CD4-positive, alpha-beta memory T cell (primary cell): Measurements from ENCODE around the gene DENND10. TPM values are rescaled to one million over a fixed set of nuclear protein-coding genes. Genes with fewer than 3 reads are reported as not detected.

Experiments used
- CTCF ChIA-PET: fragments of 350-600 bp; sonication (Branson Sonifier 250); formaldehyde crosslinking; loops from one replicate; lab custom pipeline; 2021; ENCODE audit warnings: inconsistent platforms; ENCODE audit not compliant: partially characterized antibody; lab: Charles Lee
- POLR2A ChIA-PET: fragments of 350-600 bp; sonication (Branson Sonifier 250); formaldehyde crosslinking; loops from one replicate; lab custom pipeline; 2021; ENCODE audit not compliant: partially characterized antibody; lab: Charles Lee
- DNase-seq, 5 donors: peaks; one replicate each; pipeline versions ENCODE4 v3.0.0 to v3.0.0-alpha.2; 2020 to 2022; ENCODE audit warnings: mixed read lengths in 1 of 5
- H3K27ac ChIP-seq: one replicate; pipeline ENCODE4 v1.7.0; 2013; ENCODE audit warnings: low read depth, low read length
- H3K27me3 ChIP-seq: 2 replicates; pipeline ENCODE4 v1.7.0; 2013; ENCODE audit warnings: mild to moderate bottlenecking, low read length, moderate library complexity; ENCODE audit not compliant: insufficient read depth
- H3K36me3 ChIP-seq: 2 replicates; pipeline ENCODE4 v1.7.0; 2013; ENCODE audit warnings: mild to moderate bottlenecking, low read length, moderate library complexity; ENCODE audit not compliant: insufficient read depth
- H3K4me1 ChIP-seq: 2 replicates; pipeline ENCODE4 v1.7.0; 2013; ENCODE audit warnings: mild to moderate bottlenecking, low read length, moderate library complexity; ENCODE audit not compliant: insufficient read depth
- H3K4me3 ChIP-seq, 2 donors: one replicate each; pipeline ENCODE4 v1.7.0; 2013; ENCODE audit warnings: low read length in 2 of 2, mild to moderate bottlenecking in 1 of 2
- H3K9me3 ChIP-seq, 2 donors: one replicate each; pipeline ENCODE4 v1.7.0; 2013; ENCODE audit warnings: low read length in 2 of 2, control low read depth in 1 of 2; ENCODE audit not compliant: control insufficient read depth in 1 of 2
- H3K27ac Mint-ChIP-seq, 7 donors: one replicate each; pipeline ENCODE4 v1.8.0; 2020 to 2021; ENCODE audit warnings: mixed read lengths in 7 of 7, mild to moderate bottlenecking in 6 of 7, inconsistent platforms in 3 of 7, moderate library complexity in 3 of 7
- H3K27me3 Mint-ChIP-seq, 2 donors: one replicate each; pipeline ENCODE4 v1.8.0; 2020 to 2021; ENCODE audit warnings: mixed read lengths in 2 of 2
- H3K36me3 Mint-ChIP-seq, 2 donors: one replicate each; pipeline ENCODE4 v1.8.0; 2020 to 2021; ENCODE audit warnings: mixed read lengths in 2 of 2, inconsistent platforms in 1 of 2, mild to moderate bottlenecking in 1 of 2
- H3K4me1 Mint-ChIP-seq, 4 donors: one replicate each; pipeline ENCODE4 v1.8.0; 2020 to 2021; ENCODE audit warnings: mixed read lengths in 4 of 4, mild to moderate bottlenecking in 1 of 4
- H3K4me3 Mint-ChIP-seq, 8 donors: one replicate each; pipeline ENCODE4 v1.8.0; 2020 to 2021; ENCODE audit warnings: mixed read lengths in 8 of 8, mild to moderate bottlenecking in 7 of 8, moderate library complexity in 6 of 8, inconsistent platforms in 3 of 8
- H3K9me3 Mint-ChIP-seq, 8 donors: one replicate each; pipeline ENCODE4 v1.8.0; 2020 to 2021; ENCODE audit warnings: mixed read lengths in 8 of 8, mild to moderate bottlenecking in 5 of 8, inconsistent platforms in 3 of 8, moderate library complexity in 1 of 8
- intact Hi-C: fragments of 100-400 bp; cut with micrococcal nuclease; formaldehyde crosslinking; loops from one replicate; pipeline ENCODE4 v1.15.1; 2023
- polyA plus RNA-seq, 2 donors: library from polyadenylated mRNA; unstranded; fragments of 300-500 nt; fragmentation: Illumina TruSeq; gene quantifications; one replicate each; pipeline ENCODE4 v1.2.3, GENCODE V29; 2021
- total RNA-seq, 2 experiments: library from RNA; stranded (reverse); gene quantifications; one replicate each; pipeline ENCODE4 v1.2.3, GENCODE V29; 2021

Gene DENND10
- total and polyA plus RNA-seq, 4 experiments from 2014 or later = 48.0 to 76.7 (median 54.1) TPM

- H3K36me3 Mint-ChIP-seq = peaks cover 35 to 44% of the 10 kb centered on the region in 2 donors
Measured at GRCh38 chr10:119116326-119116951, 12.5 kb downstream of the DENND10 start.

GRCh38 chr10:119118231-119118630 is 14.3 kb downstream of the DENND10 start:
- no peaks in the 10 kb centered on the region for H3K27me3 Mint-ChIP-seq
- H3K27ac ChIP-seq = no peak overlapping the region
- H3K4me1 ChIP-seq = no peaks in the 10 kb centered on the region
- peaks cover 36 to 51% of the 10 kb centered on the region in 2 donors for H3K36me3 Mint-ChIP-seq
- peaks cover 4 to 10% (median 4%) of the 10 kb centered on the region in 4 donors for H3K4me1 Mint-ChIP-seq
- no peak overlapping the region for H3K4me3 Mint-ChIP-seq
- ChIA-PET POLR2A (interaction anchor here (0.6 to 1.4 kb wide), 3 partner anchors 14 to 35 kb away, joined by 3 to 7 read pairs (median 5); no protein-coding TSS in a partner anchor), CTCF (interaction anchor here (0.8 kb wide), 1 partner anchor 38 kb away, joined by 3 read pairs; the partner anchor contains the start of gene EIF3A)
- H3K27me3 ChIP-seq = no peaks in the 10 kb centered on the region
- intact Hi-C loops = no loop called here
- no peak for DNase-seq
- no peaks in the 10 kb centered on the region for H3K9me3 Mint-ChIP-seq
- peaks cover 24% of the 10 kb centered on the region for H3K36me3 ChIP-seq
- no peaks in the 10 kb centered on the region for H3K9me3 ChIP-seq
- H3K4me3 ChIP-seq = no peak overlapping the region
- no peak overlapping the region for H3K27ac Mint-ChIP-seq

More at GRCh38 chr10:119116326-119116951, 12.5 kb downstream of the DENND10 start:
- Mint-ChIP-seq H3K9me3 (no peaks in the 10 kb centered on the region), H3K27me3 (no peaks in the 10 kb centered on the region), H3K4me1 (peaks cover 0 to 10% (median 5%) of the 10 kb centered on the region in 4 donors), H3K27ac (no peak overlapping the region), H3K4me3 (no peak overlapping the region)
- DNase-seq = no peak
- intact Hi-C loops = no loop called here
- Histone ChIP-seq H3K36me3 (peaks cover 20% of the 10 kb centered on the region), H3K27ac (no peak overlapping the region), H3K27me3 (no peaks in the 10 kb centered on the region), H3K4me1 (no peaks in the 10 kb centered on the region), H3K9me3 (no peaks in the 10 kb centered on the region), H3K4me3 (no peak overlapping the region)
- POLR2A ChIA-PET = interaction anchor here (2.7 kb wide), 1 partner anchor 12 kb away, joined by 13 read pairs; the partner anchor contains the start of gene DENND10
- CTCF ChIA-PET = interaction anchor here (0.7 kb wide), 1 partner anchor 15 kb away, joined by 3 read pairs; no protein-coding TSS in a partner anchor

- intact Hi-C loops = no loop called here
- peaks cover 15% of the 10 kb centered on the region for H3K36me3 ChIP-seq
- H3K9me3 ChIP-seq = no peaks in the 10 kb centered on the region
- Mint-ChIP-seq H3K4me3 (no peak overlapping the region), H3K4me1 (peaks cover 0 to 4% (median under 1%) of the 10 kb centered on the region in 4 donors), H3K27me3 (no peaks in the 10 kb centered on the region), H3K27ac (no peak overlapping the region), H3K36me3 (peaks cover 27 to 41% of the 10 kb centered on the region in 2 donors), H3K9me3 (no peaks in the 10 kb centered on the region)
- CTCF ChIA-PET = interaction anchor here (0.9 to 1.1 kb wide), 3 partner anchors 11 to 62 kb away, joined by 3 read pairs; no protein-coding TSS in a partner anchor
- H3K4me1 ChIP-seq = no peaks in the 10 kb centered on the region
- H3K27ac ChIP-seq = no peak overlapping the region
- no peak overlapping the region for H3K4me3 ChIP-seq
- POLR2A ChIA-PET = interaction anchor here (1.2 to 1.4 kb wide), 2 partner anchors 13 to 28 kb away, joined by 5 to 7 read pairs; no protein-coding TSS in a partner anchor
- DNase-seq = no peak
- H3K27me3 ChIP-seq = no peaks in the 10 kb centered on the region
Measured at GRCh38 chr10:119119400-119119799, 15.5 kb downstream of the DENND10 start.

- no peak overlapping the region for H3K4me3 Mint-ChIP-seq
- no peaks in the 10 kb centered on the region for H3K9me3 Mint-ChIP-seq
- intact Hi-C loops = no loop called here
- peaks cover 0 to 4% (median under 1%) of the 10 kb centered on the region in 4 donors for H3K4me1 Mint-ChIP-seq
- no peak for DNase-seq
- ChIA-PET CTCF (no interaction called here), POLR2A (interaction anchor here (1.3 to 1.5 kb wide), 2 partner anchors 29 to 41 kb away, joined by 3 to 4 read pairs; no protein-coding TSS in a partner anchor)
- no peaks in the 10 kb centered on the region for H3K4me1 ChIP-seq
- peaks cover 15% of the 10 kb centered on the region for H3K36me3 ChIP-seq
- H3K9me3 ChIP-seq = no peaks in the 10 kb centered on the region
- H3K27me3 ChIP-seq = no peaks in the 10 kb centered on the region
- H3K27ac ChIP-seq = no peak overlapping the region
- H3K27ac Mint-ChIP-seq = peak overlapping the region in 2 of 7 donors; percentile 3 to 13
- H3K27me3 Mint-ChIP-seq = no peaks in the 10 kb centered on the region
- H3K36me3 Mint-ChIP-seq = peaks cover 23 to 34% of the 10 kb centered on the region in 2 donors
- H3K4me3 ChIP-seq = no peak overlapping the region
Measured at GRCh38 chr10:119120413-119120867, 16.5 kb downstream of the DENND10 start.

- peaks cover 15% of the 10 kb centered on the region for H3K36me3 ChIP-seq
- intact Hi-C loops = no loop called here
- H3K27ac Mint-ChIP-seq = no peak overlapping the region
- H3K27ac ChIP-seq = no peak overlapping the region
- peaks cover 0 to 4% (median under 1%) of the 10 kb centered on the region in 4 donors for H3K4me1 Mint-ChIP-seq
- H3K4me3 Mint-ChIP-seq = no peak overlapping the region
- no peaks in the 10 kb centered on the region for H3K27me3 Mint-ChIP-seq
- POLR2A ChIA-PET = interaction anchor here (1.3 to 1.5 kb wide), 2 partner anchors 29 to 42 kb away, joined by 3 to 4 read pairs; no protein-coding TSS in a partner anchor
- peaks cover 24 to 37% of the 10 kb centered on the region in 2 donors for H3K36me3 Mint-ChIP-seq
- no peak for DNase-seq
- no peaks in the 10 kb centered on the region for H3K9me3 Mint-ChIP-seq
- no peaks in the 10 kb centered on the region for H3K4me1 ChIP-seq
- CTCF ChIA-PET = no interaction called here
- no peak overlapping the region for H3K4me3 ChIP-seq
- no peaks in the 10 kb centered on the region for H3K27me3 ChIP-seq
- H3K9me3 ChIP-seq = no peaks in the 10 kb centered on the region
Measured at GRCh38 chr10:119120875-119121274, 17.0 kb downstream of the DENND10 start.

GRCh38 chr10:119125942-119126341 is 22.0 kb downstream of the DENND10 start:
- no peak for DNase-seq
- H3K36me3 Mint-ChIP-seq = peaks cover 38 to 49% of the 10 kb centered on the region in 2 donors
- Histone ChIP-seq H3K27ac (no peak overlapping the region), H3K4me1 (peaks cover 15% of the 10 kb centered on the region), H3K27me3 (no peaks in the 10 kb centered on the region), H3K4me3 (no peak overlapping the region), H3K36me3 (peaks cover 23% of the 10 kb centered on the region), H3K9me3 (no peaks in the 10 kb centered on the region)
- ChIA-PET POLR2A (no interaction called here), CTCF (interaction anchor here (0.6 kb wide), 1 partner anchor 557 kb away, joined by 3 read pairs; no protein-coding TSS in a partner anchor)
- peak overlapping the region in 1 of 7 donors; percentile 22 for H3K27ac Mint-ChIP-seq
- no peak overlapping the region for H3K4me3 Mint-ChIP-seq
- H3K4me1 Mint-ChIP-seq = peaks cover 10 to 20% (median 13%) of the 10 kb centered on the region in 4 donors
- no peaks in the 10 kb centered on the region for H3K27me3 Mint-ChIP-seq
- no peaks in the 10 kb centered on the region for H3K9me3 Mint-ChIP-seq
- intact Hi-C loops = no loop called here

GRCh38 chr10:119129721-119130120 is 25.8 kb downstream of the DENND10 start:
- H3K4me3 Mint-ChIP-seq = no peak overlapping the region
- no peaks in the 10 kb centered on the region for H3K27me3 Mint-ChIP-seq
- peaks cover 26 to 43% (median 32%) of the 10 kb centered on the region in 4 donors for H3K4me1 Mint-ChIP-seq
- H3K36me3 Mint-ChIP-seq = peaks cover 50 to 58% of the 10 kb centered on the region in 2 donors
- H3K27me3 ChIP-seq = no peaks in the 10 kb centered on the region
- H3K27ac ChIP-seq = no peak overlapping the region
- H3K4me3 ChIP-seq = no peak overlapping the region
- H3K27ac Mint-ChIP-seq = peak overlapping the region in 5 of 7 donors; percentile 3 to 93 (median 54)
- H3K9me3 Mint-ChIP-seq = no peaks in the 10 kb centered on the region
- peaks cover 27% of the 10 kb centered on the region for H3K36me3 ChIP-seq
- ChIA-PET CTCF (no interaction called here), POLR2A (interaction anchor here (0.6 to 3.3 kb wide), 3 partner anchors 39 to 137 kb away, joined by 4 to 18 read pairs (median 7); partner anchors contain the start of gene EIF3A)
- no peaks in the 10 kb centered on the region for H3K9me3 ChIP-seq
- intact Hi-C loops = loop anchor here (2.0 to 5.0 kb wide), 2 partner anchors 27 to 48 kb away; partner anchors contain the start of gene PRDX3
- peaks cover 36% of the 10 kb centered on the region for H3K4me1 ChIP-seq
- DNase-seq = no peak
